ENCODE data around the gene FGF18.

FGF18 gene

DNA sequence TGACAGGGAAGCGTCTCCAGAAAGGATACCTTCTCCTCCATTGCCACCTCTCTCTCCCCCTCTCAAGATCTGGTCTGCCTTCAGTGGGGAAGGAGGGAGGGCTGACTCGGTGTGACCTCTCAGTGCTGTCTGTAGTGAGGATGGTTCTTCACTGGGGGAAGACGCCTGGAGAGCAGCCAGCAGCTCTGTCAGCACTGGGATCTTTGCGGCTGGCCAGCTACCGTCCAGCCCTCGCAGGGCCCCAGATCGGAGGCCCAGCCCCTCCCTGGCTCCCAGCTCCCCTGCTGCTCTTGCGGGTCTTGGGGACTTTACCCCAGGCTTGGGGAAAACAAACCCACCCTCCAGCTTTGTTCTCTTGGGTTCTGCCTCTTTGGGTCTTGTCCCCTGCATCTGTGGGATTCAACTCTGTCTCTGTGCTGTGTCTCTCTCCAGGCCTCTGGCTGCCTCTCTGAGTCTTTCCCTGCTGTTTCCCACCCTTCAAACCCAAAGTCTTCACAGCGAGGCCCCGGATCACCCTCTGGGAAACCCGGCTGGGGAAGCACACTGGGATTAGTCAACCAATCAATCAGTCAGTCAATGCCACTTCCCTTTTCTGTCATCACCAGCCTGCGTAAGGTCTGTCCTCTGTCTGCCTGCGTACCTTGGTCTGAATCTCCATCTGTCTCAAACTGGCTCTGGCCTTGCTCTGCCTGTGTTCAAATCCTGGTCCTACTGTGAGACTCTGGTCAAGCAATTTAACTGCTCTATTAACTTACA lies 23.0 kb downstream of the FGF18 start:
- DNase-seq (ENCODE audit: low read depth): no peak

DNA sequence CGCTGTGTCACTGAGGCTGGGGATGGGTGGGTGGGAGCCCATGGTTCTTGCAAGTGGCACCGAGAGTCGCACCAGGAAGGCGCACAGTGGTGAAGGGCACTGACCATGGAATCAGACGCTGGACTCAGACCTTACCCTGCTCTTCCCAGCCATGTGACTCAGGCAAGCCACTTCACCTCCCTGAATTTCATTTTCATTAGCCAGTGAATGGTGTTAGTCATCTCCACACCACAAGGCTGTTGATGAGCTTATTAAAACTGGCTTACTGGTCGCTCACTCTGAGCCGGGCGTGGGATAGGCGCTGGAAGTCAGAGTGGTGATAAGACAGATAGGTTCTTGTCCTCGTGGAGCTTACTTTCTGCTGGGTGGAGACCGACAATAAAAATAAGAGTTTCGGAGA lies 25.1 kb downstream of the FGF18 start:
- no peak for DNase-seq (ENCODE audit: low read depth)

DNA sequence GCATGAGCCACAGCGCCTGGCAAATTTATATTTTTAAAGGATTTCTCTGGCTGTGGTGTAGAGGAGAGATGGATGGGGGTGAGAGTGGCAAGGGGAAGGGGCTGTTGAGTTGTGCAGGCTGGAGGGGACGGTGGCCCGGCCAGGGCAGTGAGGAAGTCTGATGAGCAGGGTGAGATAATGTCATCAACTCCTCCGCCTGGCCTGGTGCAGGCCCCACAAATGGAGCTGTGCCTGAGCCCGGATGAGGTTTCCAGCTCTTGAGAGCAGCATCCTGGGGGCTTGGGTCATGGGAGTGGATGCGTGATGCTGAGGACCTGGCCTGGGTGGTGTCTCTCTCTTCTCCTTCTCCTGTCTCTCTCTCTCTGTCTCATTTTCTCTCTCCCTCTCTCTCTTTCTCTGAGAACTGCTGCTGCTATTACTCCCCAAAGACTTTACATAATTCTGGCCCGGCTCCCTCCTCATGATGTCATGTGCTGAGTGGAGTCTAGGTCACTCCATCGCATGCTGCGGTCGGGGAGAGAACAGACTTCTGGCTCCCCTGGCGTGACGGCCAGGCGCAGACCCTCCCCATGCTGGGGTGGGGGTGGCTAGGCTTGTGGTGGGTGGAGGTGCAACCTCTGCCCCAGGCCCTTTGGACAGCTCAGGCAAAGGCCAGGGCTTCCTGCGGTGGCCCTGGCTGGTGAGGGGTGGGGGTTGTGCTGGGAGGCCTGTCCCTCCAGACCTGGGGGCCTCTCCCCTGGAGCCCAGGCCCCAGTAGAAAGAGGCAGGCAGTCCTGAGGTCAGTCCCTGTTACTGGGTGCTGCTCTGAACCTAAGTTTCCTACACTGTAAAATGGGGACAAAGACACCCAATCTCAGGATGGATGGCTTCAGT lies 26.4 kb downstream of the FGF18 start:
- DNase-seq (ENCODE audit: low read depth): no peak

DNA sequence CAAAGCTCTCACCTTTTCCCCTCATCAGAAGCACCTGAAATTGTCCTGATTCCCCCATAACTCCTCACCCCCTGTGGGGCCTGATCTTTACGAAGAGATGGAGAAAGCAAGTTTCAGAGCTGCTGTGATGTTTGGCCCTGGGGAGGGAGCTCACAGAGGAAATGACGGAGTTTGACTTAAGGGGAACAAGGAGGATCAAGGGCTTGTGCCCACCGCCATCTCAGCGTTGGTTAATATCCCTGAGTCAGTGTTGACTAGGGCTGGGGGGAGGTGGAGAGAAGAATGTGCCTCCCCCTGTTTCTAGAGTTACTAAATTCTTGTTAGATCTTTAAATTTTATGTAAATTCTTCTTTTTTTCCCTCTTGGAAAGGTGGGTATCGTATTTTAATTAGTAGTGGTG lies 27.8 kb downstream of the FGF18 start:
- no peak for DNase-seq (ENCODE audit: low read depth)

DNA sequence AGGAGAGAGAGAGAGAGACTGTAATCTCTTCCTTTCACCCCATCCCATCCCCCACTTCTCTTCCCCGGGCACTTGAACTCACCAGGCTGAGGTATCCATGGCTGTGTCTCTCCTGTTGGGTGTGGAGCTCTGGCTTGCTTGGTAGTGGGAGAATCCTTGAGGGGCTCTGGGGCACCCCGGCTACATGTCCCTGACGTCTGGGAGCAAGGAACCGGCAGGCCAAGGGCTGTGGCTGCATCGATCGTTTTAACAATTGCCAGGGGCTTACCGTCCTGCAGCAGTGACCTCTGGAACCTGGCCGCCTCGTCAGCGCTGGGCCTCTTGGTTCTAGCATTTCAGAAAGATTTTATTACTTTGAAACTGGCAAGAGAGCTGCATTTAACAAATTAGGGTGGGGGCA lies 30.0 kb downstream of the FGF18 start:
- no peak for DNase-seq (ENCODE audit: low read depth)

DNA sequence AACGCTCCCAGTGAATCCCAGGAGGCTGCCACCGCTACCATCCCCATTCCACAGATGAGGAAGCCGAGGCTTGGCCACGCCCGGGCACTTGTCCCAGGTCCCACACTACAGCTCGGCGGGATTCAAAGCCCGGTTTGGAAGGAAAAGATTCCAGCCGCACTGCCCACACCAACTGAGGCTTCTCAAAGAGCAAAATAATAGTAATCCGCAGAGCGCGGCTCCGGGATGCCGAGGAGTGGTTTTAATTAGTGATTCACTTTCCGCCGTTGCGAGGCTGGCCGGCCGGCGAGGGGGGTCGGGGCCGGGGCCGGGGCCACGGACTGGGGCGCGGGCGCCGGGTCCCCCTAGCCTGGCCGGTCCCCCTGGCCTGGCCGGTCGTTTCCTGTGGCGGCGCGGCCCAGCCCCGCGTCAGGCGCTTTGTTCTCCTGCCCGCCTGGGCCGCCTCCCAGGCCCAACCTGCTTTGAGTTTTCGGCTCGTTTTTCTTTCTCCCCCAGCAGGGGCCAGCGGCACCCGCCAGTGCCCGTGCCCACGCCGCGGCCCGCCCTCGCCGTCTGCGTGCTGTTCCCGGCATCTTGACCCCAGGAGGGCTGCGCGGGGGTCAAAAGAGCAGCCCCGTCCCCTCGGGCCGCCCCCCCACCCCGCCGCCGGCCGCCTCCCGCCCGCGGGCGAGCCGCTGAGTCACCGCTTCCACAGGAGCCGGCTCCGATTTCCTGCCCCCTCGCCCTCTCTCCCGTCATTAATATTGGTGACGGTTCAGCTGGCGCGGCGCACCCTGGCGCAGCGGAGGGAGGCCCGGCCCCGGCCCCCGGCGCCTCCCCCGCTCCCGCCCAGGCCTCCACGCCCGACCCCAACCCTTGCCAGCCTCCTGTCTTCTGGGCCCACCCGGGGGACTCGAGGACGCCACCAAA lies 31.2 kb downstream of the FGF18 start:
- DNase-seq (ENCODE audit: low read depth): no peak

DNA sequence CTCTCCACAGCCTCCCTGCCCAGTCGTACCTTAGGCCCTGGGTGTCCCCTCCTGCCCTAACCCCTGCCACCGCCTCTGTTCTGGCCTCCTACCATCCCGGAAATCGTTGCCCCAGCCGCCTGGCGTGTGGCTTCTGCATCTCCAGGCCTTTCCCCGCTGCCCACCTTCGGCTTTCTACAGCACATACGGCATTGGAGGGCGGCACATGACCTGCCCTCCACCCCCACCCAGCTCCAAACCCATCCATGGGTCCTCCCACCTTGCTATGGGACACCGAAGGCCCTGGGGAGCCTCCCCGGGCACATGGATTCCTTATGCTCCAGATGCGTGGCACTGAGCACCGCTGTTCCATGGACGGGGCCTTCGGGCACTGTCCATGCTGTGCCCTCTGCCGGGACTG lies 32.0 kb downstream of the FGF18 start:
- no peak for DNase-seq (ENCODE audit: low read depth)

DNA sequence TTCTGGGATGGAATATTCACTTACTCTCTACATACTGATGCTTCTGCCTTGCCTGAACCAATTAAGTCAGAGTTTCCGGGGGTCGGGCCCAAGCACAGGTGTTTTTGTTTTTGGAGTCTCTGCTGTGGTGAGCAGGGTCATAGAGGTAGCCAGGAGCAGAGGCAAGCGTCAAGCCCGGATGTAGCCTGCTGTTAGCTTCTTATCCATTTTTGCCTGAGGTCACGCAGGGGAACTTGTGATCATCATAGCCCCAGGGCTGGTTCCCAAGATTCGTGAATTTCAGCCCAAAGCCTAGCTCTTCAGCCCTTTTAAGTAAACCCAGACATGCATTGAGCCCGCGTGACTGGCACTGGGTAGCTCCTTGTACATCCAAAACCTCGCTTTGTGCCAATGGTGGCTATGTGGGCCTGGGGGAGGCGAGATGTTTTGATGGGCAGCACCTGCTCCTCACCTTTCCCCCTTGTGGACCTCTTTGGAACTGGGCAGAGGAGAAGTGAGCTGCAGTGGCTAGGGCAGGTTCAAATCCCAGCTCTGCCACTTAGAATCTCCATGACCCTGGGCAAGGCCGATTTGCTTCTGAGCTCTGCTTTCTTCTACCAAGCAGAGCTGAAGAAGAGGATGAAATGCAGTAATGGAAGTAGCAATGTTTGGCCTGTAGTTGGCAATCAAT lies 33.7 kb downstream of the FGF18 start:
- DNase-seq (ENCODE audit: low read depth): no peak

DNA sequence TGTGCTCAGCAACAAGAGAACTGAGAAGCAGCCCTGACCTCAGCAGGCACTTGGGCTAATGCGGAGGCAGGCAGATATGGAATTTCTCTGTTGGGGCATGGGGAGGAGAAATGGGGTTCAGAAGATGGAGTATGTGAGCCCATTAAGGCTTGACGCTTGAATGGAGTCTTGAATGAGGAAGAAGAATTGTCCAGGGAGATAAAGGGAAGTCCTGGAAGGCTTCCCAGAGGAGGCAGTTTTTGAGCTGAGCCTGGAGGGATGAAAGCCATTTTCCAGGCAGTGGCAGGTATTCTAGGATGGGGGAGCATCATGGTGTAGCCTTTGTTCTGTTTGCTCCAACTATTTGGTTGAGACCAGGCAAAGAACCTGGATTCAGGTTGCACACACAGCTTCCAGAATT lies 34.5 kb downstream of the FGF18 start:
- no peak for DNase-seq (ENCODE audit: low read depth)

DNA sequence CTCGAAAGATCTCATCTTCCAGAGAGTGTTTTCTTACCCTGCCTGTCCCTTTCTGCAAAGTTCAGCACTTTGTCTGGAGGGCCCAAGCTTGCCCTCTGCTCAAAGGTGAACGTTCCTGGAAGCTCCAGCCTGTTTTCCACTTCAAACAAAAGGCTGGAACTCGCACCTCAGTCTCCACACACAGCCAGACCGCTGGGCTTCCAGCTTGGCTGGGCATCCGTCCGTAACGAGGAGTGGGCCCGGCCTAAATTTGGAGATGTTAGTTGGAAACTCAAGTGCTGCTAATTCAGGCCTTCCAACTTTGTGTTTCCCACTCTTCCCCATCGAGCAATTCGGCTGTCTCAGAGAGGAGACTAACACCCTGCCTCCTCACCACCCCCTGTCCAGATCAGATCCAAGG lies 35.1 kb downstream of the FGF18 start:
- no peak for DNase-seq (ENCODE audit: low read depth)

DNA sequence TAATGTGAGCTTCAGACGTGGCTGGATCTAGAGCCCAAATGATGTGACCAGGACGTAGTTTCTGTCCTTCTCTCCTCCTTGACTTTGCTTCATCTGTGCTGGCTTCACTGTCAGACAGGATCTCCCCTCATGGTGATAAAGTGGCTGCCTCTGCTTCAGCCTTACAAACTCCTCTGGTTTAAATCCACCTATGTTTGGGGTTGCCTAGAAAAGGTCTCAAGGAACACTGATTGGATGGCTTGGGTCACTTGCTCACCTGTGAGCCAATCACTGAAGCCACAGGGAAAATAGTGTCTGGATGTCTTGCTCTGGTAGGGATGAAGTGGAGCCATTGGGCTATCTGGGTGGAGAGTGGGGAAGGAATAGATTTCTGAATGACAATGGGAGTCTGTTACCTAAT lies 36.1 kb downstream of the FGF18 start:
- no peak for DNase-seq (ENCODE audit: low read depth)

DNA sequence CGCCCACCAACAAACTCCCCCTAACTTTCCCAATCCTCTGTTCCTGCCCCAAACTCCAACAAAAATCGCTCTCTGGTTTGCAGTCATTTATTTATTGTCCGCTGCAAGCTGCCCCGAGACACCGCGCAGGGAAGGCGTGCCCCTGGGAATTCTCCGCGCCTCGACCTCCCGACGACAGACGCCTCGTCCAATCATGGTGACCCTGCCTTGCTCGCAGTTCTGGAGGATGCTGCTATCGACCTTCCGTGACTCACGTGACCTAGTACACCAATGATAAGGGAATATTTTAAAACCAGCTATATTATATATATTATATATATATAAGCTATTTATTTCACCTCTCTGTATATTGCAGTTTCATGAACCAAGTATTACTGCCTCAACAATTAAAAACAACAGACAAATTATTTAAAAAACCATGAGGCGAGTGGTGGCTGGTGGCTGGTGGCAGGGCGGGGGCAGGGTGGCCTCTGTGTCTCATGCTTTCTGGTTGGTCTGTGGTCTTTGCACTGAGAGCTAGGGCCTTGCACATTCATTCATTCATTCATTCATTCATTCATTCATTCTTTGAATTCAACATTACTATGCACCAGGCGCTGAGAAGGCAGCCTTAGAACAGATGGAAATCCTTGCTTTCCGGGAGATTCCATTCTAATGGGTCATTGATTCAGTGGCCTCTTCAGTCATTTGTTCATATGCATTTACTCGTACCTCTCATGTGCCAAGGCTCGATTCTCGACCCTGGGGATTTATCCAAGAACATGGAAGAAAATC lies 37.9 kb downstream of the FGF18 start:
- no peak for DNase-seq (ENCODE audit: low read depth)

DNA sequence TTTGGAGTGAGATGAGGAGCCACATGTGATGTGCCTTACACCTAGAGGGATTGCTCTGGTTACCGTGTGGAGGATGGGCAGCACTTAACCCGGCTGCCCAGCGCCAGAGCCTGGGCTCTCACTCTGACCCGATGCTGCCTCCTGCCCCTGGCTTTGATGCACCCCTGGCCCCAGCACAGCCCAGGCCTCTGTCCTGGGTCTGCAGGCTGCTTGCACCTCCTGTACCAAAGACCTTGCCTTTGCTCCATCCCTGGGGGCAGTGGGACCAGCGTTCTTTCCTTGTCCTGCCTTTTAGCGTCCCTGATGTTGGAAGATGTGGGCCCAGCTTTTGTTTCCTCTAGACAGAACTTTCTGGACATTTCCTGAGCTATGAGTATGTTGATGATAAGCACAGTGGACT lies 40.4 kb downstream of the FGF18 start:
- DNase-seq (ENCODE audit: low read depth): no peak

DNA sequence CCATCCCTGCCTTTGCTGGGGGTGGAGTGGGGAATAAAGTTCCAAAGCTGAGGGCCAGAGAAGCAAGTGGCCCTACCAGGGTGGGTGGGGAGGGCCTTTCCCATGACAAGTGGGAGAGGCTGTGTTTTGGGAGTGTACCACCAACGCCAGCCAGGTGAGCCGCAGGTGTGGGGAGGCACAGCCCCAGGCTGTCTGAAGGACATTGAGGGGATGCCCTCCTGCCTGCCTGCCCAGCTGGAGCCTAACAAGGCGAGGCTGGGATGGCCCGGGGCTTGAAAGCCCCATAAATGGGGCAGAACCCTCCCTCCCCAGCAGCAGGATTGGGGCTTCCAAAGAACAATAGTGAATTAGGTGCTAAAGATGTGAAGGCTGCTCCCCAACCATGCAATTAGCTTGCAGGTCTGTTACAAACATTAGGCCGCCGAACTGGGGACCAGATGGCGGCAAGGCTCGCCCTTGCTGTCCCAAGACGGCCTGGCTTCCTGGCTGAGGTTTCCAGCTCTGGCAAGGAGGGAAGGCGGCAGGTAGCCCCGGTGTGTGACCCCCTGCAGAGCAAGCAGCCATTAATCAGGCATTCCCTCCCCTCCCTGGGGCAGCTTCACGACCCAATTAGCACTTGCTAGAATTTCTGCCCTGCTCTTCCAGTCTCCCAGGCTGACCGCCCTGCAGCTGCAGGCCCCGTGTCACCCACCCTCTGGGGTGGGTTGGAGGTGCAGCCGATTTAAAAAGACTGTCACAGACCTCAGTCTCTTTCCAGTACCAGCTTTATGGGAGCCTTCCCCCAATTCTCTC lies 42.9 kb downstream of the FGF18 start:
- no peak for DNase-seq (ENCODE audit: low read depth)

DNA sequence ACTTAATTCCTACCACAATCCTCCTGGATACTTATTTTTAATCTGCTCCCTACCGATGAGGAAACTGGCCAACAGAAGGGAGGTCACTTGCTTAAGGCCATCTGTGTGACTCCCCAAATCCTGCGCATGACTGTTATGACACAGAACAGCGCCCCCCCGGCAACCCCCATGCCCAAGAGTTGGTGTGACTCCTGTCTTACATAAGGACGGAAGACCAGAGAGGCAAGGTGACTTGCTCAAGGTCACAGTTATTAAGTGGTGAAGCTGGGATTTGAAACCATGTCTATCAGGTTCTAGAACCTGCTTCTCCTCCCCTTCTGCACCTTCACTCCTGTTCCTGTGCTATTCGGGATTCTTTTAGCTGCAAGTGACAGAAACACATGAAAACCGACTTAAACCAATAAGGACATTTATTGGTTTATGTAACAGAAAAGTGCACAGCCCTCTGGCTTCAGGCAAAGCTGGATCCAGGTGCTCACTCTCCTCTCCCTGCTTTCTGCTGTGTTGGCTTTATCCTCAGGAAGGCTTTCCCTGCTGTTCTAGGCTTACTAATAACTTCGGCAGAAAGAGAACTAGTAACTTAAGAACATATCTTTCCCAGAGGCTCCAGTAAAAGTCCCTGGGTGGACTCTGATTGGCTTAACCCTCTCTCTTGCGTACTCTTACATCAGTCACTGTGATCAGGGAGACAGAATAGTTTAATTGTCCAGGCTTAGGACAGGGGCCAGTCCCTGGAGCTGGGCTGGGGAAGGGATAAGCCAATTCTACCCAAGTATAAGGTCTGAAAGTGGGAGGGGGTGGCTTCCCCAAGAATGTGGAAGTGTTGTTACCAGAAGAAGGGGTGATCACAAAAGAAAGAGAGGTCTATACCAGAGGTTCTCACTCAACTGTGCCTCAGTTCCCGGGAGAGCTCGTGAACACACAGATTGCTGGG lies 43.7 kb downstream of the FGF18 start:
- no peak for DNase-seq (ENCODE audit: low read depth)

DNA sequence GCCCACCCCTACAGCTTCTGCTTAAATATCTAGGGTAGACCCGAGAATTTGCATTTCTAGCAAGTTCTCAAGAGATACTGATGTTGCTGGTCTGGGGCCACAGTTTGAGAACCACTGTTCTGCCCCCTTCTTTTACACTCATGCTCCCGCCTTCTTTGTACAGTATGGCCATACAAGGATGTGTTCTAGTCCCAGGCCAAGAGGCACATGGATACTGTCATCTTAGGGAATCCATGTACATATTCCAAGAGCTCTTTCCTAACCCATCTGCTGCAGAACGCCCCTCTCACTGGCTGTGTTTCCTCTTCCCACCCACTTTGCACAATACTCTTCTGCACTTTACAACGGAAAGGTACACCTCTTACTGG lies 44.4 kb downstream of the FGF18 start:
- DNase-seq (ENCODE audit: low read depth): no peak

DNA sequence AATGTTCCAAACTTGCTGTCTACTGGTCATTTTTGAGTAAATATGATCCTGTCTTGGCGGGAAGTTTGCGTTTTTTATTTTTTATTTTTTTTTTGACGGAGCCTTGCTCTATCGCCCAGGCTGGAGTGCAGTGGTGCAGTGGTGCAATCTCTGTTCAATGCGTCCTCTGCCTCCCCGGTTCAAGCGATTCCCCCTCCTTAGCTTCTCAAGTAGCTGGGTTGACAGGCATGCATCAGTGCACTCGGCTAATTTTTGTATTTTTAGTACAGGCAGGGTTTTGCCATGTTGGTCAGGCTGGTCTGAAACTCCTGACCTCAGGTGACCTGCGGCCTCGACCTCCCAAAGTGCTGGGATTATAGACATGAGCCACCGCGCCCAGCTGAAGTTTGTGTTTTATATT lies 45.4 kb downstream of the FGF18 start:
- DNase-seq (ENCODE audit: low read depth): no peak

DNA sequence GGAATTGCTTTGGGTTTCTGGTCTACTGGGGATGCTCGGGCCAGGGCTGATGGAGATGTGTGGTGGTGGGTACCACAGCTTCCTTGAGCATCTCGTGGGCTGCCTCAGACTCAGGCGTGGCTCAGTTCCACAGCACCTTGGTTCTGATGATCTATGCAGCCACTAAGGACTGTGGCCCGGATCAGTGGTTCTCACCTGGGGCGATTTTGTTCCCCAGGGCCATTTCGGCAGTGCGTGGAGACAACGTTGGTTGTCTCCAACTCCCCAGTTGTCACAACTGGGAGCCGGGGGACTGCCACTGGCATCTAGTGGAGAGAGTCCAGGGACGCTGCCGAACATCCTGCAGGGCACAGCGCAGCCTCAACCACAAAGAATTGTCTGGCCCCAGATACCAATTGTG lies 47.7 kb downstream of the FGF18 start:
- no peak for DNase-seq (ENCODE audit: low read depth)

DNA sequence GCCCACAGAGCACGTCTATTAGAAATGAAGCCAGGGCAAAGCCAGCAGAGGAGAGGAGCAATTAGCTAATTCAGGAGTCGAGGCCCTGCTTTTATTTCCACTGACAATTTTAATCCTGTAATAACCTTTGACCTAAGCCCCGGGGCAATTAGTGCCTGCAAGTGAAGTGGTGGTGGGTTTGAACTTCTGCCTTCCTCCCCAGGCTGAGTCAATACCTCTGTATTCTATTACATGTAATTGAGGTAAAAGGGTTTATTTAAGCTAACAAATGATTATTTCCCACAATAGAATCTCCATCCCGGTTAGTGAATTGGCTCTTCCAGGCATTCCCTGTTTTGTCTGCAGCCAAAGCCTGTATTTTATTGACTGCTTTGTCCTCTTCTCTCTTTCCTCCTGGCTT lies 49.9 kb downstream of the FGF18 start:
- no peak for DNase-seq (ENCODE audit: low read depth)

All from activated T-cell treated with anti-CD3 and anti-CD28 coated beads for 24 hours (primary cell).